Liver (tissue), 9 donors: Measurements from ENCODE around the gene ITIH4. TPM values are rescaled to one million over a fixed set of nuclear protein-coding genes. Genes with fewer than 3 reads are reported as not detected.

ENCODE experiments used
- DNase-seq: peaks from one replicate; pipeline ENCODE4 v3.0.0-alpha.2; 2017; ENCODE audit warnings: low spot score
- H3K27ac ChIP-seq, 2 donors: one replicate each; pipeline ENCODE4 v1.7.0; 2013; ENCODE audit warnings: inconsistent platforms in 2 of 2, low read length in 2 of 2, control low read depth in 1 of 2, low read depth in 1 of 2, mild to moderate bottlenecking in 1 of 2
- H3K27me3 ChIP-seq, 4 donors: one replicate each; pipeline versions ENCODE4 v1.6.1 to v1.7.0; 2013; ENCODE audit warnings: low read length in 3 of 4, inconsistent platforms in 1 of 4, mild to moderate bottlenecking in 1 of 4, moderate library complexity in 1 of 4; ENCODE audit not compliant: control insufficient read depth in 4 of 4, insufficient read depth in 4 of 4
- H3K36me3 ChIP-seq, 4 donors: one replicate each; pipeline versions ENCODE4 v1.6.1 to v1.7.0; 2013; ENCODE audit warnings: low read length in 3 of 4, mild to moderate bottlenecking in 3 of 4, low read depth in 1 of 4, moderate library complexity in 1 of 4; ENCODE audit not compliant: control insufficient read depth in 4 of 4, insufficient read depth in 3 of 4
- H3K4me1 ChIP-seq, 4 donors: one replicate each; pipeline versions ENCODE4 v1.6.1 to v1.7.0; 2013; ENCODE audit warnings: low read length in 3 of 4, mild to moderate bottlenecking in 3 of 4, moderate library complexity in 1 of 4; ENCODE audit not compliant: control insufficient read depth in 4 of 4, insufficient read depth in 4 of 4
- H3K4me3 ChIP-seq, 3 donors: one replicate each; pipeline versions ENCODE4 v1.6.1 to v1.7.0; 2013; ENCODE audit warnings: low read length in 3 of 3, control low read depth in 1 of 3, low read depth in 1 of 3, mild to moderate bottlenecking in 1 of 3
- H3K9ac ChIP-seq, 2 donors: one replicate each; pipeline ENCODE4 v1.7.0; 2013; ENCODE audit warnings: low read length in 2 of 2, mild to moderate bottlenecking in 2 of 2, moderate library complexity in 2 of 2, control low read depth in 1 of 2, low read depth in 1 of 2
- H3K9me3 ChIP-seq, 4 donors: one replicate each; pipeline versions ENCODE4 v1.6.1 to v1.7.0; 2013; ENCODE audit warnings: low read length in 3 of 4; ENCODE audit not compliant: control insufficient read depth in 4 of 4
- ATF3 ChIP-seq: IDR thresholded peaks from 2 replicates; pipeline ENCODE4 v1.6.1; 2016; ENCODE audit warnings: antibody characterized with exemption
- EGR1 ChIP-seq, 2 donors: IDR thresholded peaks; 2 replicates each; pipeline ENCODE4 v1.6.1; 2016 to 2018; ENCODE audit warnings: antibody characterized with exemption in 2 of 2, low read depth in 2 of 2
- FOXA1 ChIP-seq: IDR thresholded peaks from 2 replicates; pipeline ENCODE4 v1.6.1; 2016; ENCODE audit warnings: antibody characterized with exemption
- FOXA2 ChIP-seq: IDR thresholded peaks from 2 replicates; pipeline ENCODE4 v1.6.1; 2016; ENCODE audit warnings: antibody characterized with exemption
- GABPA ChIP-seq, 2 donors: IDR thresholded peaks in 1 of 2; conservative IDR thresholded peaks in 1 of 2; 2 replicates each; pipeline ENCODE4 v1.6.1; 2016; ENCODE audit warnings: antibody characterized with exemption in 2 of 2, mild to moderate bottlenecking in 1 of 2, moderate library complexity in 1 of 2
- HNF4A ChIP-seq, 2 donors: conservative IDR thresholded peaks; 2 replicates each; pipeline ENCODE4 v1.6.1; 2016; ENCODE audit warnings: antibody characterized with exemption in 2 of 2, mild to moderate bottlenecking in 2 of 2
- HNF4G ChIP-seq: IDR thresholded peaks from 2 replicates; pipeline ENCODE4 v1.6.1; 2016; ENCODE audit warnings: antibody characterized with exemption
- JUND ChIP-seq, 2 donors: IDR thresholded peaks; 2 replicates each; pipeline ENCODE4 v1.6.1; 2016; ENCODE audit warnings: antibody characterized with exemption in 2 of 2
- NR2F2 ChIP-seq: IDR thresholded peaks from 2 replicates; pipeline ENCODE4 v1.6.1; 2016; ENCODE audit warnings: antibody characterized with exemption
- RAD21 ChIP-seq, 2 donors: IDR thresholded peaks; 2 replicates each; pipeline ENCODE4 v1.6.1; 2016; ENCODE audit warnings: antibody characterized with exemption in 2 of 2, mild to moderate bottlenecking in 2 of 2
- REST ChIP-seq: IDR thresholded peaks from 2 replicates; pipeline ENCODE4 v1.6.1; 2016; ENCODE audit warnings: antibody characterized with exemption, mild to moderate bottlenecking
- RXRA ChIP-seq, 2 donors: IDR thresholded peaks; 2 replicates each; pipeline ENCODE4 v1.6.1; 2017 to 2018; ENCODE audit warnings: antibody characterized with exemption in 2 of 2, mild to moderate bottlenecking in 1 of 2
- SP1 ChIP-seq: IDR thresholded peaks from 2 replicates; pipeline ENCODE4 v1.6.1; 2018; ENCODE audit warnings: antibody characterized with exemption, mild to moderate bottlenecking
- TAF1 ChIP-seq: conservative IDR thresholded peaks from 2 replicates; pipeline ENCODE4 v1.6.1; 2016; ENCODE audit warnings: antibody characterized with exemption, mild to moderate bottlenecking
- YY1 ChIP-seq: IDR thresholded peaks from 2 replicates; pipeline ENCODE4 v1.6.1; 2016; ENCODE audit warnings: antibody characterized with exemption, mild to moderate bottlenecking
- ZBTB33 ChIP-seq: IDR thresholded peaks from 2 replicates; pipeline ENCODE4 v1.6.1; 2016; ENCODE audit warnings: antibody characterized with exemption
- WGBS: extraction: QIAGEN DNeasy Blood & Tissue Kit; methylation state at CpG from one replicate; pipeline ENCODE4 v1.1.7; 2013; 5-methylcytosine and 5-hydroxymethylcytosine counted together
- polyA plus RNA-seq, 2 donors: library from polyadenylated mRNA; stranded (reverse) in 1 of 2; unstranded in 1 of 2; fragments of 200-250 nt in 1 of 2; fragments of >200 nt in 1 of 2; fragmentation: Nextera tagmentation in 1 of 2; extraction: Ambion mirVana in 1 of 2; gene quantifications; one replicate each; pipeline versions ENCODE4 v1.2.1 to v1.2.3, GENCODE V29; 2013 to 2015
- total RNA-seq, 2 donors: library from RNA; depleted of rRNA; stranded (reverse); fragments of >200 nt; gene quantifications; one replicate each; pipeline ENCODE4 v1.2.3, GENCODE V29; 2014
- TF ChIP-seq, protein P1 (sequence below): IDR thresholded peaks from 2 replicates; pipeline ENCODE4 v1.6.1; 2016; ENCODE audit warnings: antibody characterized with exemption
- TF ChIP-seq, protein P2 (sequence below): fragments of 150-350 bp; IDR thresholded peaks from 2 replicates; pipeline ENCODE4 v1.5.1; 2017; ENCODE audit warnings: improper control_type of control experiment, low read depth, low read length; ENCODE audit not compliant: missing input control
- donor health status: healthy.
- donor health status: healthy.
- donor health status: healthy.
- donor health status: healthy.
- donor health status: healthy.

Gene ITIH4
- total and polyA plus RNA-seq, 4 donors, result 447 to 3,354 (median 2,410) TPM

GRCh38 chr3:52817860-52818259 lies 12.6 kb downstream of the ITIH4 start:
- peaks cover 16 to 78% (median 65%) of the 10 kb centered on the region in 4 donors for H3K36me3 ChIP-seq
- H3K4me3 ChIP-seq, result no peak overlapping the region
- 82% methylated on average over 7 of the region's 7 CpGs for WGBS
- DNase-seq, result no peak
- TF ChIP-seq HNF4G (no peak), REST (no peak), HNF4A (conservative IDR thresholded peaks at IDR 0.05) (no peak), FOXA2 (no peak), EGR1 (IDR thresholded peaks at IDR 0.05; ENCODE audit: low read depth in 2 of 2) (no peak), GABPA (IDR thresholded peaks at IDR 0.05 in 1 of 2, conservative IDR thresholded peaks at IDR 0.05 in 1 of 2) (no peak), YY1 (no peak), JUND (IDR thresholded peaks at IDR 0.05) (no peak), ZBTB33 (no peak), RXRA (IDR thresholded peaks at IDR 0.05) (no peak), NR2F2 (no peak), TAF1 (no peak), RAD21 (IDR thresholded peaks at IDR 0.05) (no peak), FOXA1 (no peak), SP1 (no peak), ATF3 (no peak)
- TF ChIP-seq, protein P1, sequence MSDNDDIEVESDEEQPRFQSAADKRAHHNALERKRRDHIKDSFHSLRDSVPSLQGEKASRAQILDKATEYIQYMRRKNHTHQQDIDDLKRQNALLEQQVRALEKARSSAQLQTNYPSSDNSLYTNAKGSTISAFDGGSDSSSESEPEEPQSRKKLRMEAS, result no peak
- TF ChIP-seq, protein P2, sequence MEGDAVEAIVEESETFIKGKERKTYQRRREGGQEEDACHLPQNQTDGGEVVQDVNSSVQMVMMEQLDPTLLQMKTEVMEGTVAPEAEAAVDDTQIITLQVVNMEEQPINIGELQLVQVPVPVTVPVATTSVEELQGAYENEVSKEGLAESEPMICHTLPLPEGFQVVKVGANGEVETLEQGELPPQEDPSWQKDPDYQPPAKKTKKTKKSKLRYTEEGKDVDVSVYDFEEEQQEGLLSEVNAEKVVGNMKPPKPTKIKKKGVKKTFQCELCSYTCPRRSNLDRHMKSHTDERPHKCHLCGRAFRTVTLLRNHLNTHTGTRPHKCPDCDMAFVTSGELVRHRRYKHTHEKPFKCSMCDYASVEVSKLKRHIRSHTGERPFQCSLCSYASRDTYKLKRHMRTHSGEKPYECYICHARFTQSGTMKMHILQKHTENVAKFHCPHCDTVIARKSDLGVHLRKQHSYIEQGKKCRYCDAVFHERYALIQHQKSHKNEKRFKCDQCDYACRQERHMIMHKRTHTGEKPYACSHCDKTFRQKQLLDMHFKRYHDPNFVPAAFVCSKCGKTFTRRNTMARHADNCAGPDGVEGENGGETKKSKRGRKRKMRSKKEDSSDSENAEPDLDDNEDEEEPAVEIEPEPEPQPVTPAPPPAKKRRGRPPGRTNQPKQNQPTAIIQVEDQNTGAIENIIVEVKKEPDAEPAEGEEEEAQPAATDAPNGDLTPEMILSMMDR, result no peak
- H3K4me1 ChIP-seq, result peaks cover 0 to 85% (median 69%) of the 10 kb centered on the region in 4 donors
- no peak overlapping the region for H3K9ac ChIP-seq
- no peaks in the 10 kb centered on the region for H3K27me3 ChIP-seq
- H3K9me3 ChIP-seq, result no peaks in the 10 kb centered on the region
- no peak overlapping the region for H3K27ac ChIP-seq
